Measurements from ENCODE around the gene MKX.

- TF ChIP-seq POLR2AphosphoS5 (IDR thresholded peaks at IDR 0.05; ENCODE audit: low read depth) (no peak), CTCF (IDR thresholded peaks at IDR 0.05; ENCODE audit: insufficient read depth, low read length) (no peak), REST (IDR thresholded peaks at IDR 0.05; ENCODE audit: insufficient replicate concordance, low read depth) (no peak), GABPA (IDR thresholded peaks at IDR 0.05; ENCODE audit: low read depth) (no peak), SPI1 (IDR thresholded peaks at IDR 0.05; ENCODE audit: borderline replicate concordance, low read depth) (no peak)
Measured at GRCh38 chr10:27664461-27664860, 81.2 kb downstream of the MKX start.

Data from HL-60 (cell line).